Ascending aorta (tissue), 2 donors: ENCODE data around the gene IFIT1B. TPM values are rescaled to one million over a fixed set of nuclear protein-coding genes. Genes with fewer than 3 reads are reported as not detected.

Experiments
- DNase-seq, 2 donors: peaks; one replicate each; pipeline ENCODE4 v3.0.0-alpha.2; 2019; ENCODE audit warnings: low spot score in 2 of 2
- H3K27ac ChIP-seq, 2 donors: fragments of 200-600 bp; sonication (generic); one replicate each; pipeline ENCODE4 v1.5.1; 2016 to 2017; ENCODE audit warnings: mild to moderate bottlenecking in 1 of 2
- H3K27me3 ChIP-seq: fragments of 200-600 bp; sonication (generic); one replicate; pipeline ENCODE4 v1.5.1; 2017
- H3K36me3 ChIP-seq, 2 donors: fragments of 200-600 bp; sonication (generic); one replicate each; pipeline ENCODE4 v1.5.1; 2016
- H3K4me1 ChIP-seq, 2 donors: fragments of 200-600 bp; sonication (generic); one replicate each; pipeline ENCODE4 v1.5.1; 2016 to 2017; ENCODE audit warnings: mild to moderate bottlenecking in 1 of 2
- H3K4me3 ChIP-seq, 2 donors: fragments of 200-600 bp; sonication (generic); one replicate each; pipeline ENCODE4 v1.5.1; 2016 to 2017; ENCODE audit warnings: mild to moderate bottlenecking in 1 of 2
- H3K9me3 ChIP-seq, 2 donors: fragments of 200-600 bp; sonication (generic); one replicate each; pipeline ENCODE4 v1.5.1; 2016
- CTCF ChIP-seq, 3 experiments: fragments of 200-600 bp in 2 of 3; fragments of 450-650 bp in 1 of 3; sonication (generic) in 2 of 3; IDR thresholded peaks; one replicate each; pipeline ENCODE4 v1.5.1; 2016 to 2019; ENCODE audit warnings: antibody characterized with exemption in 3 of 3, mild to moderate bottlenecking in 1 of 3, moderate library complexity in 1 of 3
- intact Hi-C: fragments of 100-400 bp; cut with DNase I; formaldehyde crosslinking; loops from one replicate; pipeline ENCODE4 v1.15.1; 2023
- total RNA-seq: library from RNA; depleted of rRNA; stranded (reverse); fragments of >200 nt; gene quantifications from one replicate; pipeline ENCODE4 v1.1.0, GENCODE V29; 2016

The IFIT1B gene
- total RNA-seq, 1 donor from 2014 or later: not detected

GRCh38 chr10:89421018-89421476 is 43.2 kb downstream of the IFIT1B start:
- intact Hi-C loops: loop anchor here (10.0 kb wide), 1 partner anchor 224 kb away; the partner anchor contains the start of gene PANK1
- no peaks in the 10 kb centered on the region for H3K9me3 ChIP-seq
- no peak overlapping the region for H3K27ac ChIP-seq
- peaks cover 3 to 14% of the 10 kb centered on the region in 2 donors for H3K4me1 ChIP-seq
- H3K27me3 ChIP-seq: no peaks in the 10 kb centered on the region
- DNase-seq: no peak
- TF ChIP-seq CTCF (IDR thresholded peaks at IDR 0.05): no peak
- H3K4me3 ChIP-seq: no peak overlapping the region
- H3K36me3 ChIP-seq: peaks cover 5 to 11% of the 10 kb centered on the region in 2 donors

- Histone ChIP-seq H3K27ac (no peak overlapping the region), H3K4me1 (no peaks in the 10 kb centered on the region), H3K9me3 (no peaks in the 10 kb centered on the region), H3K27me3 (no peaks in the 10 kb centered on the region), H3K36me3 (peaks cover 0 to 5% of the 10 kb centered on the region in 2 donors), H3K4me3 (no peak overlapping the region)
- DNase-seq: no peak
- TF ChIP-seq CTCF (IDR thresholded peaks at IDR 0.05): no peak
- intact Hi-C loops: loop anchor here (5.0 to 10.0 kb wide), 3 partner anchors 52 to 277 kb away; partner anchors contain the start of genes KIF20B and PANK1
Measured at GRCh38 chr10:89425000-89425399, 47.1 kb downstream of the IFIT1B start.

- Histone ChIP-seq H3K4me3 (no peak overlapping the region), H3K36me3 (no peaks in the 10 kb centered on the region), H3K4me1 (no peaks in the 10 kb centered on the region), H3K27me3 (no peaks in the 10 kb centered on the region), H3K27ac (no peak overlapping the region), H3K9me3 (no peaks in the 10 kb centered on the region)
- intact Hi-C loops: loop anchor here (1.0 to 10.0 kb wide), 4 partner anchors 51 to 276 kb away; partner anchors contain the start of genes KIF20B and PANK1
- no peak for DNase-seq
- TF ChIP-seq CTCF (IDR thresholded peaks at IDR 0.05): peak; percentile 75 to 80 (median 79)
Measured at GRCh38 chr10:89426230-89426868, 48.5 kb downstream of the IFIT1B start.

DNA sequence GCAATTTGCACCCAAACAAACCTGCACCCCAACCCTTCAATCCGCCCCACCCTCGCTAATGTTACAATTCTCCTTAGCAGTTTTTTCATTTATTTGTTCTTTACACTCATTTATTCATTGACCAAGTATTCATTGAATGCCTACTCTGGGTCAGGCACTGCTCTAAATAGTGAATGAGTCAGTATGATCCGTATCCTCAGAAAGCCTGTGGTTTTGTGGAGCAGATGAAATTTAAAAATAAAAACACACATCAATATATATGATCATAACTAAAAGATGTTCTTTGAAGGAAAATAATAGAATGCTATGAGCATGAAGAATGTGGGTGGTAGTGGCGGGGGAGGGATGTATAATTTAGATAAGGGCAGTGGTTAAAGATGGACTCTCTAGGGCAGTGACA is 49.8 kb downstream of the IFIT1B start:
- H3K27me3 ChIP-seq: no peaks in the 10 kb centered on the region
- no peaks in the 10 kb centered on the region for H3K9me3 ChIP-seq
- no peak for DNase-seq
- H3K36me3 ChIP-seq: no peaks in the 10 kb centered on the region
- no peaks in the 10 kb centered on the region for H3K4me1 ChIP-seq
- TF ChIP-seq CTCF (IDR thresholded peaks at IDR 0.05): no peak
- intact Hi-C loops: loop anchor here (5.0 to 10.0 kb wide), 3 partner anchors 50 to 275 kb away; partner anchors contain the start of genes KIF20B and PANK1
- H3K4me3 ChIP-seq: no peak overlapping the region
- H3K27ac ChIP-seq: no peak overlapping the region

DNA sequence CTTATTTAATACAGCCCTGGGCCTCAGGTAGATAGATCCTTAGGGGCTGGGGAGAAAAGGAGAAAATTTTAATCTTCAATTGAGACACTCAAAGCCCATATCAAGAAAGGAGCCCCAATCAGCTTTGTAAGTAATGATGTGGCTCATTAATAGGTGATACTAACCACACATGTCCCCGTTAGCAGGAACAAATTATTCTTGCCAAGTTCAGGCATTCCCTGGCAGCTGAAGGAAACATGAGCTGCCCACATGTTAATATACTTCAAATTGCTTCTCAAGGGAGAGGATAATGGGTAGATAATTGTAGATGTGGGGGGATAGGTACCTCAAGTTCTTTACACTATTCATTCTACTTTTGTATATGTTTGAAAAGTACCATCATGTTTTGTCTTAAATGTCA is 51.0 kb downstream of the IFIT1B start:
- no peak for DNase-seq
- no peaks in the 10 kb centered on the region for H3K9me3 ChIP-seq
- no peak overlapping the region for H3K27ac ChIP-seq
- no peak for TF ChIP-seq CTCF (IDR thresholded peaks at IDR 0.05)
- H3K36me3 ChIP-seq: no peaks in the 10 kb centered on the region
- H3K27me3 ChIP-seq: no peaks in the 10 kb centered on the region
- H3K4me3 ChIP-seq: no peak overlapping the region
- intact Hi-C loops: loop anchor here (5.0 to 10.0 kb wide), 3 partner anchors 48 to 273 kb away; partner anchors contain the start of genes KIF20B and PANK1
- no peaks in the 10 kb centered on the region for H3K4me1 ChIP-seq
